Measurements from ENCODE around the gene HHIPL1.

The HHIPL1 gene

DNA sequence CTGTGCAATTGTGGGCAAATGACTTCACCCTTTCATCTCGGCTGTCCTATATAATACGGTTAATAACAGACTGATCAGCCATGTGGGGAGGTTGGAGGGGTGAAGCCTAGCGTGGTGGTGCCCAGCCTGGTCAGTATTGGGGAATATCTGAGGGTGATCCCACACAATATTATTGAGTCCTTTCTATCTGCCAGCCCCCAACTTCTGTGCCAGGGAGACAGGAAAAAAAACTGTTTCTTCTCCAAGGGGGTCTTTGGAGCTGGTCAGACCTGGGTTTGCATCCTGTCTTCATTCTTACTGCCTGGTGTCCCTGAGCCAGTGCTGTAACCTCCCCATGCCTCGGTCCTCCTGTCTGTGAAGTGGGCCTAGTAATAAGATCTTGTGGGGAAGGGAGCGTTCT lies 45.7 kb downstream of the HHIPL1 start:
- DNase-seq (ENCODE audit: low spot score): no peak

GRCh38 chr14:99691111-99691885 lies 46.4 kb downstream of the HHIPL1 start:
- no peak for DNase-seq (ENCODE audit: low spot score)

DNA sequence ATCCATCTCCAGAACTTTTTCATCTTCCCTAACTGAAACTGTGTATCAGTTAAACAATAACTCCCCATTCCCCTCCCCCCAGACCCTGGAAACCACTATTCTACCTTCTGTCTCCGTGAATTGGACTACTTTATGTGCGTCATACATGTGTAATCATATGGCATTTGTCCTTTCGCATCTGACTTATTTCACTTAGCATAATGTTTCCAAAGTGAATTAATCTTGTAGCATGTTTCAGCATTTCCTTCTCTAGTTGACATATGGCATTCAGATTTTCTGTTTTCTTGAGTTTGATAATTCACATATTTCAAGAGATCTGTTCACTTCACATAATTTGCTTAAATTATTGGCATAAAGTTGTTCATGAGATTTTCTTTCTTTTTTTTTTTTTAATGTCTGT lies 49.0 kb downstream of the HHIPL1 start:
- DNase-seq (ENCODE audit: low spot score): no peak

DNA sequence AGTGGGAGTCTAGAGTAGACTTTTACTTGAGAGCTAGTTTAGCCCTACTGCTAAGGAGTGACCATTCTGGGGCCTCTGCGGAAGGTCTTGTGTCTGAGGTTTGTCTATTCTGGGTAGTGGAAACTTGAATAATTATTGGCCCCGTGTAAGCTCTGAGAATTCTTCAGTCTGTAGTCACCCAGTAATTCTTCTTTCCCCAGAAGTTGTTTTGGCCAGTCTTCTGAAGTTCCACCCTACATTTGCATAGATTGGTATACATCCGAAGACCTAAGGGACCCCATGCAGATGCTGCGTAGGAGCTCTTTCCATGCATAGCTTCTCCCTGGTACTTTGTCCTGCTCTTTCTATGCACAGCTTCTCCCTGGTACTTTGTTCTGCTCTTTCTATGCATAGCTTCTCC lies 52.0 kb downstream of the HHIPL1 start:
- DNase-seq (ENCODE audit: low spot score): no peak

GRCh38 chr14:99698236-99698635 lies 53.3 kb downstream of the HHIPL1 start:
- no peak for DNase-seq (ENCODE audit: low spot score)

DNA sequence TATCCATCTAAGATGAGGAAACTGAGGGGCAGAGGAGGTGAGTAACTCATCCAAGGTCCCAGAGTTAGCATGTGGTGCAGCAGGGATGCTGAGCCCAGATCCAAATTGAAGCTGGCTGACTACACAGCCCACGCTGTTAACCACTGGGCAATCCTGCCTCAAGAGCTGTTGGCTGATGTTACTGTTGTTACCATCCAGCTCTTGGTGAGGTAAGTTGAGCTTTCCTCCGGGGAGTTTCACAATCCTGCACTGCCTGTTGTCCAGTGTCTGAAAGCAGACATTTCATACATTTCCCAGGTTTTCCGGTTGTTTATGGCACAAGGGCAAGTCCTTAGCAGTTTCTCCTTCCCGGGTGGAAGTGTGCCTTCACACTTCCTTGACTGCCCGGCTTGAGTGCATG lies 53.7 kb downstream of the HHIPL1 start:
- DNase-seq (ENCODE audit: low spot score): no peak

- no peak for DNase-seq (ENCODE audit: low spot score)
Observed at GRCh38 chr14:99699085-99699760, 54.3 kb downstream of the HHIPL1 start.

DNA sequence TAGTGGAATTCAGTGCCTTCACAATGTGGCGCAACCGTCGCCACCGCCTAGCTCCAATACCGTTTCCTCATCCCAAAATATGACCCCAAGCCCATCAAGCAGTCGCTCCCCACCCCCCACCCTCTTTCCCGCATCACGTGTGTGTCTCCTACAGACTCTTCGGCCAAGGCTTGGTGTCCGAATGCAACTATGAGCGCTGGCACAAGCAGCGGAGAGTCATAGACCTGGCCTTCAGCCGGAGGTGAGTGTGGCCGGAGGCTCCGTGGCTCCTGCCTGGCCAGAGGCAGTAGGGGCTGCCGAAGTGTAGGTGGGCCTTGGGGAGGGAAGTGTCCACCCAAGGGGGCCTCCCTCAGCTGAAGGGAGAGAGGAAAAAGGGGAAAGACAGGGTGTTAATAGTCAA lies 54.9 kb downstream of the HHIPL1 start:
- no peak for DNase-seq (ENCODE audit: low spot score)

GRCh38 chr14:99700379-99700778 lies 55.5 kb downstream of the HHIPL1 start:
- DNase-seq (ENCODE audit: low spot score): no peak

- no peak for DNase-seq (ENCODE audit: low spot score)
Observed at GRCh38 chr14:99701260-99701659, 56.3 kb downstream of the HHIPL1 start.

DNA sequence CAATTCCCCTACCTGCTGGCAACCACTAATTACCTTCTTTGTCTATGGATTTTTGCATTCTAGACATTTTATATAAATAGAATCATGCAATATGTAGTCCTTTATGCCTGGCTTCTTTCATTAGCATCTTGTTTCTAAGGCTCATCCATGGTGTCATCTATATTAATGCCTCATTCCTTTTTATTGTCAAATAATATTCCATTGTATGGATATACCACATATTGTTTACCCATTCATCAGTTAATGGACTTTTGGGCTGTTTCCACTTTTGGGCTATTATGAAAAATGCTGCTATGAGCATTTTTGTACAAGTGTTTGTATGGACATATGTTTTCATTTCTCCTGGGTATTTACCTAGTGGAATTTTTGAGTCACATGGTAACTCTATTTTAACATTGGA lies 57.2 kb downstream of the HHIPL1 start:
- DNase-seq (ENCODE audit: low spot score): no peak

DNA sequence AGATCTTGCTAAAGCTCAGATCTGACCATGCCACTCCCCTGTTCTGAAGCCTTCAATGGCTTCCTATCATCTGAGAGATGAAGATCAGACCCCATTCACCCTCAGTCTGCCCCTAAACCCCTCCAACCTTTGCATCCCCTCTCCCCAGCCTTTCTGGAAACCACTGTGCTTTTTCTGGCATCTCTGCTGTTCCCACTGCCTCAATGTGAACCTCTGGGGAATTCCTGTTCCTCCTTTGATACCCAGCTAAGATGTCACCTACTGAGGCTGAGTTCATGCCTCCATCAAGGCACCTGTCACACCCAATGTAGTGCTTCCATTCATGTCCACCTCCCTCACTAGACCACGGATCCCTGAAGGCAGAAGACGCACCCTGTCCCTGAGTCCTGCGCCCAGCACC lies 58.5 kb downstream of the HHIPL1 start:
- DNase-seq (ENCODE audit: low spot score): no peak

- no peak for DNase-seq (ENCODE audit: low spot score)
Observed at GRCh38 chr14:99704037-99704436, 59.1 kb downstream of the HHIPL1 start.

- DNase-seq (ENCODE audit: low spot score): no peak
Observed at GRCh38 chr14:99706107-99706900, 61.4 kb downstream of the HHIPL1 start.

DNA sequence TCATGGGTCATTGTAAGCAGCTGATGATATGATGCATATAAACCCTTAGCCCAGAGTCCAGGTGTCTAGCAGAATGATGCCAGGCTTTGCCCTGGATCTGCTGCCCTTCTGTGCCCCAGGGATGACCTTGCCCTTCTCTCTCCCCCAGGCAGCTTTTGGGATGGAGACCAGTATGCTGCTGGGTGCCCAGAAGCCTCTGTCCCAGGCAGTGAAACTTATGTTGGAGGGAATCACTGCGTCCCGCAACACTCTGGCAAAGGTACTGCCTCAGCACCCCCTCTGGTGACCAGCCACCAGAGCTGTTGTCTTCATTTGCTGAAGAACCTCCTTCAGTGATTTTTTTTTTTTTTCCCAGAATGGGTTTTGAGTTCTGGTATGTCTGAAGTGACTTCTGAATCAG lies 62.5 kb downstream of the HHIPL1 start:
- no peak for DNase-seq (ENCODE audit: low spot score)

DNA sequence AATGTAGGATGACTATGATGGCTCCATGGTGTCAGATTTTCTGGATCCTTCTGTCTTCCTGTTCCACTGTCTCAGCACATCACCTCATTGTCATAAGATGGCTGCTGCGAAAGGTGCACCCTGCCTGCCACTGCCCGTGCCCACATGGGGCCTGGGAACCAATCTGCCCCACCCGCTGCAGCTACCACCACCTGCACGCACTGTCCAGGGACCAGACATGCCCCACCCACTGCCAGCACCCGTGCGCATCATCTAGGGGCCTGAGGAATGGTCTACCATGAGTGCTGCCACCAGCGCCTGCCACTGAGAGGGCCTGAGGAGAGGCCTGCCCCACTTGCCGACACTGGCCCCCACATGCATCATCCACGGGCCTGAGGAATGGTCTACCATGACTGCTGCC lies 63.0 kb downstream of the HHIPL1 start:
- no peak for DNase-seq (ENCODE audit: low spot score)

GRCh38 chr14:99708449-99708848 lies 63.5 kb downstream of the HHIPL1 start:
- no peak for DNase-seq (ENCODE audit: low spot score)

GRCh38 chr14:99713972-99714371 lies 69.0 kb downstream of the HHIPL1 start:
- no peak for DNase-seq (ENCODE audit: low spot score)

GRCh38 chr14:99715266-99716000 lies 70.5 kb downstream of the HHIPL1 start:
- no peak for DNase-seq (ENCODE audit: low spot score)

- DNase-seq (ENCODE audit: low spot score): no peak
Observed at GRCh38 chr14:99716091-99716849, 71.3 kb downstream of the HHIPL1 start.

DNA sequence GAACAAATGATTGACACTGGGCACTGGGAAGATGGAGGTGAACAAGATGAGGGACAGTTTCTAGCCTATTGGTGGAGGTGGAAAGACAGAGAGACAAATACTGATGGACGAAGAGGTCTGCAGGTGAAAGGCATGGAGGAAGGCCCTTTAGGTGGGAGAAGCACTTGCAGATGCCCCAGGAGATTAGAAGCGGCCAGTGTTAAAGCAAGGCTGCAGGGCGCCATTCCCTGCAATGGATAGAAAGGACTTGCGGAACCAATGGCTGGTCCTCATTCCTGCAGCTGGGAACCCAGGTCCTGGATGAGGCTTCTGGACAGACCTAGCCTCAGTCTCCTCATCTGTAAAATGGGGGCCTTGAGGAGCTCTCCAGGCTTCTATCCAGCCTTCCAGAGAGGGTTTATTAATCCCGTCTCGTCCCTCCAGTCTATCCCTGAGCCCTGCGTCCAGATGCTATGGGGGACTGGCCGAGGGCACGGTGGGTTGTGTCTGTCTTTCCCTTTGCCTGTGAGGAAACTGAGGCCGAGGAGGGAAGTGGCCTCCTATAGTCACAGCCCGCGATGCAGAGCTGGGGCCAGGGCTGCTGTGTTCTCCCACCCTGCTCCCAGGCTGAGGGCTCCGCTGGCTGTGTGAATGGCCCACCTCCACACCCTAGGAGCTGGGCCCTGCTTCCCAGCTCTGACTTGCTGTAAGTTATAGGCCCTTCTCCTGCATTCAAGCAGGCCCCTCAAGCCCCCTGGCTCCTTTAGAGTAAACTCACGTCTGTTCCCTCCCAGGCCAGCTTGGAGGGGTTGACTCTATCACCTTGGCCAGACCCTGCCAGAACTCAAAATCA lies 72.1 kb downstream of the HHIPL1 start:
- DNase-seq (ENCODE audit: low spot score): no peak
